Keratinocyte (primary cell): ENCODE data around the gene TSGA10. TPM values are rescaled to one million over a fixed set of nuclear protein-coding genes. Genes with fewer than 3 reads are reported as not detected.

Experiments
- DNase-seq: peaks from one replicate; pipeline ENCODE4 v3.0.0-alpha.2; 2011; ENCODE audit warnings: low read depth, missing footprints, low spot score
- FAIRE-seq: peaks from 2 replicates; lab custom pipeline; 2011; peaks lifted over from hg19 to GRCh38; lab: Jason Lieb, UNC
- H2AFZ ChIP-seq: 2 replicates; pipeline ENCODE4 v1.6.0; 2012; ENCODE audit warnings: low read length, control low read depth, inconsistent platforms; ENCODE audit not compliant: control insufficient read depth
- H3K27ac ChIP-seq: 2 replicates; pipeline ENCODE4 v1.5.1; 2011; ENCODE audit warnings: low read length; ENCODE audit not compliant: control insufficient read depth, insufficient read depth
- H3K27me3 ChIP-seq: 3 replicates; pipeline ENCODE4 v1.6.0; 2011; ENCODE audit warnings: low read length; ENCODE audit not compliant: control insufficient read depth, insufficient read depth; ENCODE audit errors: extremely low read depth
- H3K36me3 ChIP-seq, 2 experiments: 2 replicates in 1 of 2; 3 replicates in 1 of 2; pipeline ENCODE4 v1.5.1; 2011; ENCODE audit warnings: low read length in 2 of 2, mild to moderate bottlenecking in 1 of 2; ENCODE audit not compliant: control insufficient read depth in 2 of 2, insufficient read depth in 2 of 2; ENCODE audit errors: extremely low read depth in 1 of 2
- H3K4me1 ChIP-seq: 3 replicates; pipeline ENCODE4 v1.5.1; 2011; ENCODE audit warnings: low read length; ENCODE audit not compliant: control insufficient read depth, insufficient read depth; ENCODE audit errors: extremely low read depth
- H3K4me2 ChIP-seq: 3 replicates; pipeline ENCODE4 v1.6.0; 2011; ENCODE audit warnings: low read depth, low read length; ENCODE audit not compliant: control insufficient read depth, insufficient read depth; ENCODE audit errors: extremely low read depth
- H3K4me3 ChIP-seq, 3 experiments: fragments of 200-600 bp in 1 of 3; sonication (generic) in 1 of 3; 2 replicates in 2 of 3; 3 replicates in 1 of 3; pipeline ENCODE4 v1.5.1; 2011 to 2016; ENCODE audit warnings: low read length in 3 of 3, mild to moderate bottlenecking in 3 of 3, control low read depth in 2 of 3, inconsistent platforms in 1 of 3, low read depth in 1 of 3, mixed read lengths in 1 of 3, mixed run types in 1 of 3, moderate library complexity in 1 of 3; ENCODE audit not compliant: control insufficient read depth in 2 of 3, insufficient read depth in 2 of 3; ENCODE audit errors: extremely low read depth in 1 of 3
- H3K79me2 ChIP-seq: 2 replicates; pipeline ENCODE4 v1.6.0; 2012; ENCODE audit warnings: low read length; ENCODE audit not compliant: control insufficient read depth, insufficient read depth
- H3K9ac ChIP-seq: 3 replicates; pipeline ENCODE4 v1.6.0; 2011; ENCODE audit warnings: low read length; ENCODE audit not compliant: control insufficient read depth, insufficient read depth; ENCODE audit errors: extremely low read depth
- H3K9me1 ChIP-seq: 3 replicates; pipeline ENCODE4 v1.6.0; 2011; ENCODE audit warnings: low read length; ENCODE audit not compliant: control insufficient read depth, insufficient read depth; ENCODE audit errors: extremely low read depth
- H3K9me3 ChIP-seq: 2 replicates; pipeline ENCODE4 v1.5.1; 2012; ENCODE audit warnings: low read depth, low read length; ENCODE audit not compliant: control insufficient read depth
- H4K20me1 ChIP-seq: 3 replicates; pipeline ENCODE4 v1.6.0; 2011; ENCODE audit warnings: low read length; ENCODE audit not compliant: control insufficient read depth, insufficient read depth; ENCODE audit errors: extremely low read depth
- CTCF ChIP-seq, 3 experiments: IDR thresholded peaks in 1 of 3; conservative IDR thresholded peaks in 1 of 3; optimal IDR thresholded peaks in 1 of 3; 2 replicates in 2 of 3; 3 replicates in 1 of 3; pipeline versions ENCODE3 to v1.5.1; 2011; ENCODE audit warnings: low read length in 3 of 3, mild to moderate bottlenecking in 3 of 3, moderate library complexity in 2 of 3, control low read depth in 1 of 3, inconsistent platforms in 1 of 3; ENCODE audit not compliant: insufficient read depth in 2 of 3; ENCODE audit errors: extremely low read depth in 1 of 3
- EZH2 ChIP-seq: IDR thresholded peaks from one replicate; pipeline ENCODE4 v1.6.1; 2012; ENCODE audit warnings: inconsistent platforms, mild to moderate bottlenecking, low read length, moderate library complexity
- dilution Hi-C: fragments of 300-500 bp; cut with MboI; formaldehyde crosslinking; loops from one replicate; pipeline ENCODE4 v1.7.0; 2020; ENCODE audit warnings: low sequenced_read_pairs; ENCODE audit not compliant: extremely low pct_ligation_motif_present
- polyA plus RNA-seq, 5 experiments: library from polyadenylated mRNA; depleted of rRNA in 3 of 5; stranded (reverse) in 3 of 5; stranded (forward) in 1 of 5; unstranded in 1 of 5; fragments of >200 nt; gene quantifications; 1 replicate in 1 of 5; 2 replicates in 3 of 5; 3 replicates in 1 of 5; pipeline versions ENCODE4 v1.2.1 to v1.2.3, GENCODE V29; 2011 to 2012; ENCODE audit warnings: missing spikeins in 2 of 5, low read depth in 1 of 5, low replicate concordance in 1 of 5

TSGA10 gene
- polyA plus RNA-seq, 1 donor (not counting 4 experiments of a cell fraction or from before 2014, with no cell fraction given): 2.4 TPM

DNA sequence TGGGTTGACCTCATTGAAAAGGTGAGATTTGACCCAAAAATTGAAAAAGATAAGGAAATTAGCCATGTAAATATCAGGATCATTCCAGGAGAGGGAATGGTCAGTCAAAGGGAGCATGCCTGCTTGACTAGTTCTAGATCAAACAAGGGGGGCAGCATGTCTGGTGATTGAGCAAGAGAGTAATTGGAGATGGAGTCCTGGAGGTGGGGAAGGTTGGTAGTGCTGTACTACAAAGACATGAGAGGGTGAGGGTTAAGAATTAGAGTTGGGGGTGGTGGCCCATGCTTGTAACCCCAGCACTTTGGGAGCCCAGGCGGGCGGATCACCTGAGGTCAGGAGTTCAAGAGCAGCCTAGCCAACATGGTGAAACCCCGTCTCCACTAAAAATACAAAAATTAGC is 28.3 kb upstream of the TSGA10 start:
- Histone ChIP-seq H2AFZ (no peak overlapping the region), H3K27me3 (no peaks in the 10 kb centered on the region), H3K4me3 (no peak overlapping the region), H3K79me2 (peaks cover 84% of the 10 kb centered on the region), H3K4me1 (peaks cover 10% of the 10 kb centered on the region), H3K36me3 (peaks cover 2 to 3% of the 10 kb centered on the region in 2 experiments), H3K4me2 (peak overlapping the region; percentile 11), H3K9me1 (no peaks in the 10 kb centered on the region), H4K20me1 (peaks cover 4% of the 10 kb centered on the region), H3K9me3 (no peaks in the 10 kb centered on the region), H3K27ac (no peak overlapping the region), H3K9ac (no peak overlapping the region)
- DNase-seq (no peak), FAIRE-seq (no peak)
- dilution Hi-C loops: no loop called here
- TF ChIP-seq EZH2: no peak
- no peak for TF ChIP-seq CTCF (optimal IDR thresholded peaks at IDR 0.05 in 1 of 3, IDR thresholded peaks at IDR 0.05 in 1 of 3, conservative IDR thresholded peaks at IDR 0.05 in 1 of 3; ENCODE audit: extremely low read depth in 1 of 3, insufficient read depth in 2 of 3, low read length in 3 of 3)

GRCh38 chr2:99181624-99182000 is 26.9 kb upstream of the TSGA10 start:
- Histone ChIP-seq H3K79me2 (peaks cover 76% of the 10 kb centered on the region), H3K4me1 (peaks cover 10% of the 10 kb centered on the region), H3K9me1 (no peaks in the 10 kb centered on the region), H3K27me3 (no peaks in the 10 kb centered on the region), H3K4me3 (peak overlapping the region; percentile 69 to 93 (median 91)), H3K36me3 (no peaks in the 10 kb centered on the region), H3K9me3 (no peaks in the 10 kb centered on the region), H2AFZ (peak overlapping the region; percentile 91), H3K9ac (peak overlapping the region; percentile 79), H3K4me2 (peak overlapping the region; percentile 95), H3K27ac (peak overlapping the region; percentile 87), H4K20me1 (no peaks in the 10 kb centered on the region)
- no peak for FAIRE-seq
- TF ChIP-seq EZH2: no peak
- TF ChIP-seq CTCF (optimal IDR thresholded peaks at IDR 0.05 in 1 of 3, IDR thresholded peaks at IDR 0.05 in 1 of 3, conservative IDR thresholded peaks at IDR 0.05 in 1 of 3; ENCODE audit: extremely low read depth in 1 of 3, insufficient read depth in 2 of 3, low read length in 3 of 3): no peak
- no peak for DNase-seq
- dilution Hi-C loops: no loop called here
